ENCODE results near the gene FPR2. TPM values are rescaled to one million over a fixed set of nuclear protein-coding genes. Genes with fewer than 3 reads are reported as not detected.
A peak's percentile ranks its signal among the peaks of the same experiment; 100 is the strongest.

Gene FPR2
- total and polyA plus RNA-seq, 9 of the 15 experiments (the other 6 are each of a cell fraction or from before 2014, with no cell fraction given), result 0.03 to 0.15 (median 0.07) TPM; not detected in 6

- TF ChIP-seq, protein P1, sequence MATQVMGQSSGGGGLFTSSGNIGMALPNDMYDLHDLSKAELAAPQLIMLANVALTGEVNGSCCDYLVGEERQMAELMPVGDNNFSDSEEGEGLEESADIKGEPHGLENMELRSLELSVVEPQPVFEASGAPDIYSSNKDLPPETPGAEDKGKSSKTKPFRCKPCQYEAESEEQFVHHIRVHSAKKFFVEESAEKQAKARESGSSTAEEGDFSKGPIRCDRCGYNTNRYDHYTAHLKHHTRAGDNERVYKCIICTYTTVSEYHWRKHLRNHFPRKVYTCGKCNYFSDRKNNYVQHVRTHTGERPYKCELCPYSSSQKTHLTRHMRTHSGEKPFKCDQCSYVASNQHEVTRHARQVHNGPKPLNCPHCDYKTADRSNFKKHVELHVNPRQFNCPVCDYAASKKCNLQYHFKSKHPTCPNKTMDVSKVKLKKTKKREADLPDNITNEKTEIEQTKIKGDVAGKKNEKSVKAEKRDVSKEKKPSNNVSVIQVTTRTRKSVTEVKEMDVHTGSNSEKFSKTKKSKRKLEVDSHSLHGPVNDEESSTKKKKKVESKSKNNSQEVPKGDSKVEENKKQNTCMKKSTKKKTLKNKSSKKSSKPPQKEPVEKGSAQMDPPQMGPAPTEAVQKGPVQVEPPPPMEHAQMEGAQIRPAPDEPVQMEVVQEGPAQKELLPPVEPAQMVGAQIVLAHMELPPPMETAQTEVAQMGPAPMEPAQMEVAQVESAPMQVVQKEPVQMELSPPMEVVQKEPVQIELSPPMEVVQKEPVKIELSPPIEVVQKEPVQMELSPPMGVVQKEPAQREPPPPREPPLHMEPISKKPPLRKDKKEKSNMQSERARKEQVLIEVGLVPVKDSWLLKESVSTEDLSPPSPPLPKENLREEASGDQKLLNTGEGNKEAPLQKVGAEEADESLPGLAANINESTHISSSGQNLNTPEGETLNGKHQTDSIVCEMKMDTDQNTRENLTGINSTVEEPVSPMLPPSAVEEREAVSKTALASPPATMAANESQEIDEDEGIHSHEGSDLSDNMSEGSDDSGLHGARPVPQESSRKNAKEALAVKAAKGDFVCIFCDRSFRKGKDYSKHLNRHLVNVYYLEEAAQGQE (IDR thresholded peaks at IDR 0.05; ENCODE audit: borderline replicate concordance), result peak; percentile 41; the same call in 1 of the 2 replicates
- TF ChIP-seq, protein P1 (CRISPR knock-in tag; IDR thresholded peaks at IDR 0.05; ENCODE audit: low read depth), result no peak
- TF ChIP-seq STAG1 (CRISPR knock-in tag; IDR thresholded peaks at IDR 0.05; ENCODE audit: borderline replicate concordance), result no peak
Observed at GRCh38 chr19:51714848-51715247, 46.1 kb upstream of the FPR2 start (continued).

Data from K562 (cell line).